Subcutaneous adipose tissue (tissue), 4 donors: Measurements from ENCODE around the gene HPD. TPM values are rescaled to one million over a fixed set of nuclear protein-coding genes. Genes with fewer than 3 reads are reported as not detected.

Experiments used
- CTCF ChIP-seq: fragments of 450-650 bp; IDR thresholded peaks from one replicate; pipeline ENCODE4 v1.5.1; 2016; ENCODE audit warnings: low read depth, mild to moderate bottlenecking, control low read depth, antibody characterized with exemption, moderate library complexity
- total RNA-seq, 4 donors: library from RNA; depleted of rRNA; stranded (reverse); fragments of >200 nt; gene quantifications; one replicate each; pipeline ENCODE4 v1.1.0, GENCODE V29; 2016

Gene HPD
- total RNA-seq, 4 donors from 2014 or later: 0.34 to 0.94 (median 0.74) TPM

GRCh38 chr12:121805171-121806008, 53.3 kb downstream of the HPD start:
- TF ChIP-seq CTCF: no peak

GRCh38 chr12:121804417-121805111, 54.1 kb downstream of the HPD start:
- no peak for TF ChIP-seq CTCF

- no peak for TF ChIP-seq CTCF
Measured at GRCh38 chr12:121803861-121804416, 54.7 kb downstream of the HPD start, which contains the start of gene SETD1B. Gene SETD1B (plus strand): TSS chr12:121804009. CDS start chr12:121804738, 729 bp downstream.

GRCh38 chr12:121802843-121803698, 55.6 kb downstream of the HPD start:
- no peak for TF ChIP-seq CTCF

GRCh38 chr12:121802485-121802842, 56.2 kb downstream of the HPD start:
- no peak for TF ChIP-seq CTCF

GRCh38 chr12:121801595-121802484, 56.8 kb downstream of the HPD start:
- no peak for TF ChIP-seq CTCF
